CD14-positive monocyte (primary cell): ENCODE data around the gene AADAT. TPM values are rescaled to one million over a fixed set of nuclear protein-coding genes. Genes with fewer than 3 reads are reported as not detected.

Experiments used
- DNase-seq, 3 donors: peaks; one replicate each; pipeline ENCODE4 v3.0.0-alpha.2; 2011 to 2022
- H2AFZ ChIP-seq: 2 replicates; pipeline ENCODE4 v1.6.0; 2012; ENCODE audit warnings: mild to moderate bottlenecking, low read depth, low read length, inconsistent platforms; ENCODE audit not compliant: insufficient read depth, poor library complexity, severe bottlenecking
- H3K27ac ChIP-seq, 2 donors: 1 replicate in 1 of 2; 2 replicates in 1 of 2; pipeline ENCODE4 v1.5.1; 2012 to 2013; ENCODE audit warnings: low read length in 2 of 2, control low read depth in 1 of 2, inconsistent platforms in 1 of 2, low read depth in 1 of 2, mild to moderate bottlenecking in 1 of 2
- H3K27me3 ChIP-seq, 2 donors: one replicate each; pipeline versions ENCODE4 v1.6.0 to v1.6.1; 2011 to 2013; ENCODE audit warnings: low read length in 2 of 2; ENCODE audit not compliant: control insufficient read depth in 2 of 2, insufficient read depth in 2 of 2
- H3K36me3 ChIP-seq, 2 donors: replicated peaks in 1 of 2; 1 replicate in 1 of 2; 2 replicates in 1 of 2; pipeline versions ENCODE4 v1.5.1 to v1.6.1; 2012 to 2013; ENCODE audit warnings: low read length in 2 of 2, control low read depth in 1 of 2, inconsistent platforms in 1 of 2, mild to moderate bottlenecking in 1 of 2; ENCODE audit not compliant: insufficient read depth in 2 of 2, control insufficient read depth in 1 of 2
- H3K4me1 ChIP-seq, 2 donors: 1 replicate in 1 of 2; 2 replicates in 1 of 2; pipeline versions ENCODE4 v1.5.1 to v1.6.1; 2012 to 2013; ENCODE audit warnings: low read length in 2 of 2, control low read depth in 1 of 2, inconsistent platforms in 1 of 2, mild to moderate bottlenecking in 1 of 2, moderate library complexity in 1 of 2; ENCODE audit not compliant: insufficient read depth in 2 of 2, control insufficient read depth in 1 of 2
- H3K4me2 ChIP-seq: replicated peaks from 2 replicates; pipeline ENCODE3; 2012; ENCODE audit warnings: low read length, moderate library complexity, mild to moderate bottlenecking; ENCODE audit not compliant: poor library complexity, severe bottlenecking; ENCODE audit errors: extremely low read depth
- H3K4me3 ChIP-seq, 3 experiments: fragments of 200-600 bp in 1 of 3; sonication (generic) in 1 of 3; replicated peaks in 1 of 3; 1 replicate in 2 of 3; 2 replicates in 1 of 3; pipeline ENCODE4 v1.5.1; 2011 to 2013; ENCODE audit warnings: low read length in 3 of 3, mild to moderate bottlenecking in 3 of 3, control low read depth in 2 of 3, low read depth in 2 of 3, inconsistent platforms in 1 of 3, moderate library complexity in 1 of 3
- H3K79me2 ChIP-seq: 2 replicates; pipeline ENCODE4 v1.6.0; 2012; ENCODE audit warnings: mild to moderate bottlenecking, control low read depth, inconsistent platforms, low read length, moderate library complexity; ENCODE audit not compliant: insufficient read depth
- H3K9ac ChIP-seq: 2 replicates; pipeline ENCODE4 v1.6.0; 2017; ENCODE audit warnings: low read length, mild to moderate bottlenecking; ENCODE audit not compliant: insufficient read depth, poor library complexity, severe bottlenecking
- H3K9me3 ChIP-seq, 2 donors: replicated peaks in 1 of 2; 1 replicate in 1 of 2; 2 replicates in 1 of 2; pipeline versions ENCODE4 v1.5.1 to v1.6.1; 2012 to 2013; ENCODE audit warnings: low read length in 2 of 2, control low read depth in 1 of 2; ENCODE audit not compliant: control insufficient read depth in 1 of 2, insufficient read depth in 1 of 2
- H4K20me1 ChIP-seq: 2 replicates; pipeline ENCODE4 v1.6.0; 2012; ENCODE audit warnings: mild to moderate bottlenecking, low read length, control low read depth, moderate library complexity; ENCODE audit not compliant: insufficient read depth
- H3K27ac Mint-ChIP-seq, 7 donors: one replicate each; pipeline ENCODE4 v1.8.0; 2020; ENCODE audit warnings: mild to moderate bottlenecking in 7 of 7, mixed read lengths in 7 of 7, moderate library complexity in 6 of 7, inconsistent platforms in 2 of 7
- H3K27me3 Mint-ChIP-seq, 3 donors: one replicate each; pipeline ENCODE4 v1.8.0; 2021 to 2022; ENCODE audit warnings: low read depth in 3 of 3, mild to moderate bottlenecking in 3 of 3, mixed read lengths in 3 of 3, moderate library complexity in 3 of 3, inconsistent platforms in 1 of 3
- H3K36me3 Mint-ChIP-seq, 2 donors: one replicate each; pipeline ENCODE4 v1.8.0; 2020; ENCODE audit warnings: mixed read lengths in 2 of 2, inconsistent platforms in 1 of 2, mild to moderate bottlenecking in 1 of 2
- H3K4me1 Mint-ChIP-seq: one replicate; pipeline ENCODE4 v1.8.0; 2020; ENCODE audit warnings: mild to moderate bottlenecking, mixed read lengths
- H3K4me3 Mint-ChIP-seq, 2 donors: one replicate each; pipeline ENCODE4 v1.8.0; 2020; ENCODE audit warnings: mild to moderate bottlenecking in 2 of 2, mixed read lengths in 2 of 2, moderate library complexity in 1 of 2
- H3K9me3 Mint-ChIP-seq, 7 donors: one replicate each; pipeline ENCODE4 v1.8.0; 2020 to 2022; ENCODE audit warnings: mixed read lengths in 7 of 7, mild to moderate bottlenecking in 6 of 7, moderate library complexity in 6 of 7, inconsistent platforms in 2 of 7
- CTCF ChIP-seq: fragments of 200-600 bp; IDR thresholded peaks from one replicate; pipeline ENCODE4 v1.8.0; 2022; ENCODE audit warnings: antibody characterized with exemption, mild to moderate bottlenecking
- WGBS: methylation state at CpG from one replicate; pipeline ENCODE4 v1.1.5; 2013; ENCODE audit warnings: missing lambda C conversion rate; ENCODE audit not compliant: insufficient coverage; 5-methylcytosine and 5-hydroxymethylcytosine counted together
- intact Hi-C, 2 donors: fragments of 100-400 bp; cut with micrococcal nuclease; formaldehyde crosslinking; loops; one replicate each; pipeline versions ENCODE4 v1.15.0 to v1.15.1; 2023
- polyA plus RNA-seq, 3 donors: library from polyadenylated mRNA; depleted of rRNA in 1 of 3; unstranded in 2 of 3; stranded (reverse) in 1 of 3; fragments of 300-500 nt in 2 of 3; fragments of >200 nt in 1 of 3; fragmentation: Illumina TruSeq in 2 of 3; gene quantifications; 1 replicate in 2 of 3; 2 replicates in 1 of 3; pipeline ENCODE4 v1.2.3, GENCODE V29; 2012 to 2021

Gene AADAT
- polyA plus RNA-seq, 3 donors = not detected

- H3K27me3 Mint-ChIP-seq = peaks cover 4 to 13% (median 5%) of the 10 kb centered on the region in 3 donors
- Histone ChIP-seq H3K4me1 (no peaks in the 10 kb centered on the region), H3K79me2 (no peaks in the 10 kb centered on the region), H3K9me3 (no peaks in the 10 kb centered on the region), H3K27me3 (no peaks in the 10 kb centered on the region), H3K4me3 (no peak overlapping the region), H2AFZ (no peak overlapping the region), H3K4me2 (no peak overlapping the region), H3K36me3 (no peaks in the 10 kb centered on the region), H3K27ac (no peak overlapping the region), H3K9ac (no peak overlapping the region), H4K20me1 (no peaks in the 10 kb centered on the region)
- no peak overlapping the region for H3K4me3 Mint-ChIP-seq
- no peaks in the 10 kb centered on the region for H3K36me3 Mint-ChIP-seq
- peaks cover 0 to 3% (median 0%) of the 10 kb centered on the region in 7 donors for H3K9me3 Mint-ChIP-seq
- WGBS = 100% methylated on average over 3 of the region's 12 CpGs
- TF ChIP-seq CTCF = no peak
- DNase-seq = no peak
- peak overlapping the region in 1 of 7 donors; percentile 74 for H3K27ac Mint-ChIP-seq
- no peaks in the 10 kb centered on the region for H3K4me1 Mint-ChIP-seq
- intact Hi-C loops = loop anchor here in 1 of 2 donors (5.0 kb wide), 1 partner anchor 228 kb away; no protein-coding TSS in a partner anchor
Measured at GRCh38 chr4:170040031-170040680, 49.6 kb downstream of the AADAT start.

GRCh38 chr4:170038769-170039168 lies 51.0 kb downstream of the AADAT start:
- Mint-ChIP-seq H3K4me3 (no peak overlapping the region), H3K27ac (no peak overlapping the region), H3K27me3 (peaks cover 4 to 13% (median 5%) of the 10 kb centered on the region in 3 donors), H3K9me3 (peaks cover 0 to 3% (median 0%) of the 10 kb centered on the region in 7 donors), H3K4me1 (peaks cover 4% of the 10 kb centered on the region), H3K36me3 (no peaks in the 10 kb centered on the region)
- WGBS = no CpG with 5 or more reads among the region's 4 CpGs
- H3K4me1 ChIP-seq = no peaks in the 10 kb centered on the region
- H2AFZ ChIP-seq = no peak overlapping the region
- H3K4me2 ChIP-seq = no peak overlapping the region
- H3K36me3 ChIP-seq = no peaks in the 10 kb centered on the region
- no peak for TF ChIP-seq CTCF
- no peak overlapping the region for H3K27ac ChIP-seq
- no peak for DNase-seq
- no peak overlapping the region for H3K4me3 ChIP-seq
- no peaks in the 10 kb centered on the region for H3K79me2 ChIP-seq
- intact Hi-C loops = no loop called here
- H3K27me3 ChIP-seq = no peaks in the 10 kb centered on the region
- no peaks in the 10 kb centered on the region for H3K9me3 ChIP-seq
- no peak overlapping the region for H3K9ac ChIP-seq
- no peaks in the 10 kb centered on the region for H4K20me1 ChIP-seq
